HG03039 (cell line): ENCODE data around the gene HLA-DMA.

Experiments
- ATAC-seq: cut with Tn5 transposase; IDR thresholded peaks from one replicate; pipeline ENCODE4 v1.9.1; 2021; ENCODE audit warnings: mild to moderate bottlenecking, moderate library complexity; ENCODE audit not compliant: unreplicated experiment

The HLA-DMA gene

GRCh38 chr6:32974541-32975308 lies 21.8 kb upstream of the HLA-DMA start:
- ATAC-seq, result no peak

- no peak for ATAC-seq
Measured at GRCh38 chr6:32974016-32974333, 21.1 kb upstream of the HLA-DMA start.

GRCh38 chr6:32973144-32974015 lies 20.5 kb upstream of the HLA-DMA start:
- no peak for ATAC-seq

GRCh38 chr6:32972353-32973143 lies 19.7 kb upstream of the HLA-DMA start:
- no peak for ATAC-seq

- ATAC-seq, result peak; percentile 38
Measured at GRCh38 chr6:32971581-32972352, 18.9 kb upstream of the HLA-DMA start.

- ATAC-seq, result no peak
Measured at GRCh38 chr6:32971242-32971580, 18.3 kb upstream of the HLA-DMA start.

- no peak for ATAC-seq
Measured at GRCh38 chr6:32970413-32971241, 17.7 kb upstream of the HLA-DMA start.

- ATAC-seq, result no peak
Measured at GRCh38 chr6:32969685-32970412, 17.0 kb upstream of the HLA-DMA start.

- no peak for ATAC-seq
Measured at GRCh38 chr6:32968867-32969684, 16.2 kb upstream of the HLA-DMA start.

- peak; percentile 28 for ATAC-seq
Measured at GRCh38 chr6:32968093-32968866, 15.4 kb upstream of the HLA-DMA start, which contains the start of gene BRD2. TSS of gene BRD2 (plus strand) at chr6:32968594. CDS start at chr6:32972899, 4,305 bp downstream.

GRCh38 chr6:32967151-32968091 lies 14.5 kb upstream of the HLA-DMA start:
- ATAC-seq, result no peak

- ATAC-seq, result no peak
Measured at GRCh38 chr6:32964776-32965175, 11.9 kb upstream of the HLA-DMA start.

- no peak for ATAC-seq
Measured at GRCh38 chr6:32963866-32964265, 11.0 kb upstream of the HLA-DMA start.

- ATAC-seq, result no peak
Measured at GRCh38 chr6:32962213-32962826, 9.4 kb upstream of the HLA-DMA start.

- ATAC-seq, result no peak
Measured at GRCh38 chr6:32960563-32960962, 7.7 kb upstream of the HLA-DMA start.

- ATAC-seq, result no peak
Measured at GRCh38 chr6:32956176-32956575, 3.3 kb upstream of the HLA-DMA start.
